Measurements from ENCODE around the gene CBLC.

CBLC gene

DNA sequence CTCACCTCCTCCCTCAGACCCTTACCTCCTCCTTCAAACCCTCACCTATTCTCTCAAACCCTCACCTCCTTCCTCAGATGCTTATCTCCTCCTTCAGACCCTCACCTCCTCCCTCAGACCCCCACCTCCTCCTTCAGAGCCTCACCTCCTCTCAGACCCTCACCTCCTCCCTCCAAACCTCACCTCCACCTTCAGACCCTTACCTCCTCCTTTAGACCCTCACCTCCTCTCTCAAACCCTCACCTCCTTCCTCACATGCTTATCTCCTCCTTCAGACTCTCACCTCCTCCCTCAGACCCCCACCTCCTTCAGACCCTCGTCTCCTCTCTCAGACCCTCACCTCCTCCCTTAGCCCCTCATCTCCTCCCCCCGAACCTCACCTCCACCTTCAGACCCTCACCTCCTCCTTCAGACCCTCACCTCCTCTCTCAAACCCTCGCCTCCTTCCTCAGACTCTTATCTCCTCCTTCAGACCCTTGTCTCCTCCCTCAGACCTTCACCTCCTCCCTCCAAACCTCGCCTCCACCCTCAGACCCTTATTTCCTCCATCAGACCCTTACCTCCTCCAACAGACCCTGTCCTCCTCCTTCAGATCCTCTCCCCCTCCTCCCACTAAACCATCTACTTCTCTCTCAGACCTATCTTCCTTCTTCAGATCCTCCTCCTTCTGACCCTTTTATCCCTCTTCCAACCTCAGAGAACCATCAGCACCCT is 31.6 kb upstream of the CBLC start:
- DNase-seq (ENCODE audit: extremely low read depth in 1 of 2, low read depth in 1 of 2), result no peak

DNA sequence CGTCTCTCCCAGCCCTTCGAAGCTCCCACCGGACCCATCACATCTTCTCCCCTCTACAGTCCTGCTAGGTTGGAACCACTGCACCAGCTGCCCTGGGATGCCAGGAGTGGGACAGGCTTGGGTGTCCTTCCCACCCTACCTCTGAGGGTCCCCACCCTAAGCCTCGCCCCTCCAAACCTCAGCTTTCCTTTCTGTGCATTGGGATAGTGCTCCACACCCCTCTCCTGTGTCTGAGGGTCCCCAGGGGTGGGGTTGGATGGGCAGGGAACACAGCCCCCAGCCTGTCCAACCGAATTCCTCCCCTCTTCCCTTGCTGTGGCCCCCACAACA is 31.1 kb upstream of the CBLC start:
- no peak for DNase-seq (ENCODE audit: extremely low read depth in 1 of 2, low read depth in 1 of 2)

DNA sequence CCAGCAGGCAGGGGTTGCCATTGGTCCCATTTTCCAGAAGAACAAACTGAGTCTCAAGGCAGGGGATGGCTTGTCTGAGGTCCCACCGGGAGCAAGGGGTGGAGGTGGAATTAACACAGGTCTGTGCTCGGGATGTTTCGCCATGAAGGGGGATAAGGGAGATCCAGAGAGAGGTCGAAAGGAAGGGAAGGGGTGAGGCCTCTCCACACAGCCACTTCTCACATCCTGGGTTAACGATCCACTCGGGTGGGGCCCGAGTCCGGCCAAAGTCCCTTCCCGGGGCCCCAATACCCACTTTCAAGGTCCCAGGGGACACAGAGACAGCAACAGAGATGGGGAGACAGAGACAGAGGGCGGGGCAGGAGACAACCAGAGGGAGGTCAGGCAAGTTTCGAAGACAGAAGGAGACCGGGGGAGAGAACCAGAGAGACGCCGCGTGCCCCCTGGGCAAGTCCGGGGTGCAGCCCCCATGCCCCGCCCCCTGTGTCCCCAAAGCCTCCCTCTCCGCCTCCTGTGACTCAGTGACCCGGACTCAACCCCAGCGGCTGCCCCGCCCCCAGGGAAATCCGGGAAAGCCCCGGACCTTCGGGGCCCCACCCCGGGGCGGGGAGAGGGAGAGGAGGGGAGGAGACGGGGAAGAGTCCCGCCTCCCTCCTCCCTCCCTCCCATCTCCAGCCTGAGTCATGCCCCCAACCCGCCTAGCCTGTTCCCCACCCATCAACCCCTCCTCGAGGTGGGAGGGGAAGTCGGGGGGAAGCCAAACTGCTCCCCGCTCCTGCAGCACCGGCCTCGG is 30.5 kb upstream of the CBLC start:
- peak; percentile 75 to 90 for DNase-seq (ENCODE audit: extremely low read depth in 1 of 2, low read depth in 1 of 2)

DNA sequence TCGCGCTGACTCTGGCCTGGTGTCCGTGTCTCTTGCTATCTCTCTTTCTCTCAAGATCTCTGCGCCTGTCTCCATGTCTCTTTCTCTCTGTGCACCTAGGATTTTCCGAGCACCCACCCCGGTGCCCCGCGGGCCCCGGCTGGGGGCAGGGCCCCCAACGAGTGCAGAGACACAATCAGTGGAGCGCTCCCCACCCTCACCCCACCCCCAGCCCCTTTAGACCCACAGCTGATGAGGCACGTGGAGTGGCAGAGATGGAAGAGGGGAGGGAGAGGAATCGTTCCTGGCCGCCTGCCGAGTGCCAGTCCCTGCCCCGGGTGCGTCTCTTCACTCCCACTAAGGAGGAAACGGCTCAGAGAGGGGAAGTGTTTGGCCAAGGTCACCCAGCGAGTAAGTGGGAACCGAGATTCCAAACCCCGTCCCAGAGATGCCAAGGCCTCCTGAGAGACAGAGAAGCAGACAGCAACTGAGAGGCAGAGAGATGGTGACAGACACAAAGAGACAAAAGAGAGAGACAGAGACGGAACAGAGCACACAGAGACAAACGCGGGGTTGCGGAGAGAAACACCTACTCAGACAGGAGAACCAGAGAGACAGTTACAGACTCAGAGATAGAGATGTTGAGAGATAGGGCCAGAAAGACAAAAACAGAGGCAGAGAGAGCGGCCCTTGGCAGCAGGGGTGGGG is 29.8 kb upstream of the CBLC start:
- no peak for DNase-seq (ENCODE audit: extremely low read depth in 1 of 2, low read depth in 1 of 2)

DNA sequence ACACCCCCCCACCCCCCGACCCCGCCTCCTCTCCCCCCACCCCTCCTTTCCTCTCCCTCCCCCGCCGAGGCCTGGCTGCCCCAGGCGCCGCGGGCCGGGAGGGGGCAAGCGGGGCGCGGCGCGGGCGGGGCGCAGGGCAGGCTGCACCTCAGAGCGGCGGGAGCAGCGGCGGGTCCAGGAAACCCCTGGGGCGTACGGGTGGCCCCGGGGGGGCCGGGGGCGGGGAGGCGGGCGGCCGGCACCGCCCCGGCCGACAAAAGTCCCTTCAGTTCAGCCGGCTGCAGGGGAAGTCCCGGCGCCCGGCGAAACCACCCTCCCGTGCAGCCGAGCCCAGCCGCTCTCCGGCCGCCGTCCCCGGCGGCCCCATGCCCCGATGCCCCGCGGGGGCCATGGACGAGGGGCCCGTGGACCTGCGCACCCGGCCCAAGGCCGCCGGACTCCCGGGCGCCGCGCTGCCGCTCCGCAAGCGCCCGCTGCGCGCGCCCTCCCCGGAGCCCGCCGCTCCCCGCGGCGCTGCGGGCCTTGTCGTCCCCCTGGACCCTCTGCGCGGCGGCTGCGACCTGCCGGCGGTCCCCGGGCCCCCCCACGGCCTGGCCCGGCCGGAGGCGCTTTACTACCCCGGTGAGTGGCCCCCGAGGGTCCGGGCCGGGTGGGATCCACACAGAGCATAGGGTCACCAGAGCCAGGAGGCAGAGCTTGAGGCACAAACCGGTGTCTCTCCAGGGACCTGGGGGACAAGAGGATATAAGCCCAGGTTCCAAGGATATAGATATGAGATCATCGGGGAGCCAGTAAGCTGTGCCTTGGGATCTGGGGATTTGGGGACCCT is 29.1 kb upstream of the CBLC start, which contains the start of gene BCL3:
Gene BCL3 (plus strand): TSS at position 283 of the 829 bp plus-strand sequence. CDS start 83 bp downstream, at position 366.
- peak; percentile 32 to 59 for DNase-seq (ENCODE audit: extremely low read depth in 1 of 2, low read depth in 1 of 2)

DNA sequence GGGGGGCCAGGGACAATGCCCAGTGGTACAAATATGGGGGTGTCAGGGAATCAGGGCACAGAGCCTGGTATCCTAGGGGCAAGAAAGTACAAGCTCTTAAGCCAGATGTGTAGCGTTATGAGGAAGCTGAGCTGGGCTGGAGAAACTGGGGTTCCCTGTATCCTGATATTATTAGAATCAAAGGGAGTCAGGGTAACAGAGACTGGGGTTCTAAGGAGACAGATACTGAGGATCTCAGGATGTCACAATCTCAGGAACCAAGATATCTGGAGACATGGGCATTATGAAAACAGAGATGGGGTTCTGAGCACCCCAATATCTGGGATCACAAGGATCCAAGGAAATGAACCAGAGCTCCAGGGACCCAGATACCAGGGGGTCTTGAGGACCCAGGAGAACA is 28.4 kb upstream of the CBLC start:
- DNase-seq (ENCODE audit: extremely low read depth in 1 of 2, low read depth in 1 of 2), result no peak

DNA sequence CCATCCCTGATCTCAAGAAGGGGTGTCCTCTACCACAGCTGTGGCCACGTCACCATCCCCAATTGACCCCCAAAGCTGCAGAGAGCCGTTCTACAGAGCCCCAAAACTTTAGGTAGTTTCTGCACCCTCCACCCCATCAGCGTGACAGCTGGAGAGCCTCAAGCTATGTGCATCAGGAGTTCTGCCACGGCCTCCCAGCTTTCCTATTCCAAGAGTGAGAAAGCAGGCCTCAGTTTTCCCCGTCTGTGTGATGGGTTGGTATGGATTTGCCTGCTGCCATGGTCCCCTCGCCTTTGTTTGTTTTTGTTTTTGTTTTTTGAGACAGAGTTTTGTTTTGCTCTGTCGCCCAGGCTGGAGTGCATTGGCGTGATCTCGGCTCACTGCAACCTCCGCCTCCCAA is 27.7 kb upstream of the CBLC start:
- DNase-seq (ENCODE audit: extremely low read depth in 1 of 2, low read depth in 1 of 2), result no peak

DNA sequence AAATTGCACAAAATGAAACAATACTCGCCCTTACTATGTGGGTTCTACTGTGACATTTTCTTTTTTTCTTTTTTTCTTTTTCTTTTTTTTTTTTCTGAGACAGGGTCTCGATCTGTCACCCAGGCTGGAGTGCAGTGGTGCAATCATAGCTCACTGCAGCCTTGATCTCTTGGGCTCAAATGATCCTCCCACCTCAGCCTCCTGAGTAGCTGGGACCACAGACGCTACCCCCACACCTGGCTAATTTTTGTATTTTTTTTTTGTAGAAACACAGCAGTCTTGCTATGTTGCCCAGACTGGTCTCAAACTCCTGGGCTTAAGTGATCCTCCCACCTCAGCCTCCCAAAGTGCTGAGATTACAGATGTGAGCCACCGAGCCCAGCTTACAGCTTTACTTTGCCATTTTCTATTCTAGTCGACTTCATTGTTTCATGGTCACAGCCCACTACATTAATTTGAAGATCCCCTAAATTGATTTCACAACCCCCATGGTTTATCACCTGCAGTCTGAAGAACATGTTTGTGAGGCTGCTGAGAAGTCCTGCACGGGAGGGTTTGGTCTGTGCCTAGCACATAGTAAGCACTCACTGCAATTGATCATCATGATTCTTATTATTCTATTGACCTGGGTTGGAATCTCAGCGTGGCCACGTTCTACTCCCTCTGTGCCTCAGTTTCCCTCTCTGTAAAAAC is 25.4 kb upstream of the CBLC start:
- no peak for DNase-seq (ENCODE audit: extremely low read depth in 1 of 2, low read depth in 1 of 2)

DNA sequence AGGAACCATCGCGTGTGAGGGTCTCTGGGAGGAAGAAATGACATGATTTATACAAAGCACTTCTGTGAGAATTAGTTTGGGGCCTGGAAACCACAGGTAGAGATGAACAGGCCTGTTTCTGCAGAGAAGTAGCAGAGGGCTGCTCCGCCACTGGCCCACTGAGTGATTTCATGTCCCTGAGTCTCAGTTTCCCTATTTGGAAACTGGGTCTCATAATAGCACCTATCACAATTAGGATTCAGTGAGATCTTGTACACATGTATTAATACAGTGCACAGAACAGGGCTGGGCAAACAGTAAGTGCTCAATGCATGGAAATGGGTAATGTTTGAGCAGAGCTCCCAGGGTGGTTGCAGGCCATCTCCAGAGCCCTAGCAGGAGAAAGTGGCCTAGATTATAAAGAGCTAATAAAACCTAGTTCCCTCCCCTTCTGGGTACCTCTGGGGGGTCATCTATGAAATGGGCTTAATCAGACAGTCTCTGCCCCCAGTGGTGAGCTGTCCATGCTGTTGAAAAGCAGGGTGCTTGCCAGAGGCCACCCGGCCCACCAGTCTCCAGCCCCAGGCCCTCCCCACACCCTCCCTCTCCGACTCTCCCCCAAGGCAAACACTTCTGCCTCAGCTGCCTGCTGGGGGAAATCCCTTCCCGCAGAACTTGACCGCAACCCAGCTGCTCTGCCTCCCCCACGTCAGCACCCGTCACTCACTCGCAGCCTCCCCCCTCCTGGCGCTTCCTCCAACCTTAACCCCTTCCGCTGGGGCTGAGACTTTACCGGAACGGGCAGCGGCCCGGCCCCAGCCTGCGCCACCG is 24.7 kb upstream of the CBLC start:
- DNase-seq (ENCODE audit: extremely low read depth in 1 of 2, low read depth in 1 of 2), result peak; percentile 90

DNA sequence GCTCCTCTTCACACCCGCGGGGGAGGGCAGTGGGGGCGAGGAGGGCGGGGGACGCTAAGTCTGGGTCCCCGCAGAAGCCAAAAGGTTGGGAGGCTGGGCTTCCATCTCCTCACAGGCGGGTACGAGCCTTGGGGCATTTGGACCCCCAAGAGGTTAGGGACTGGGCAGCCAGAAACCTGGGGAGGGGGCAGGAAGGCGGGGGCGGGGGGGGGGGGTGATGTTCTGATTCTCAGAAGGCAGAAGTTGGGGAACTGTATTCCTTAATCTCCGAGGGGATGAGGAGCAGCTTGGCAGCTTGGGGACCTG is 24.1 kb upstream of the CBLC start:
- no peak for DNase-seq (ENCODE audit: extremely low read depth in 1 of 2, low read depth in 1 of 2)

DNA sequence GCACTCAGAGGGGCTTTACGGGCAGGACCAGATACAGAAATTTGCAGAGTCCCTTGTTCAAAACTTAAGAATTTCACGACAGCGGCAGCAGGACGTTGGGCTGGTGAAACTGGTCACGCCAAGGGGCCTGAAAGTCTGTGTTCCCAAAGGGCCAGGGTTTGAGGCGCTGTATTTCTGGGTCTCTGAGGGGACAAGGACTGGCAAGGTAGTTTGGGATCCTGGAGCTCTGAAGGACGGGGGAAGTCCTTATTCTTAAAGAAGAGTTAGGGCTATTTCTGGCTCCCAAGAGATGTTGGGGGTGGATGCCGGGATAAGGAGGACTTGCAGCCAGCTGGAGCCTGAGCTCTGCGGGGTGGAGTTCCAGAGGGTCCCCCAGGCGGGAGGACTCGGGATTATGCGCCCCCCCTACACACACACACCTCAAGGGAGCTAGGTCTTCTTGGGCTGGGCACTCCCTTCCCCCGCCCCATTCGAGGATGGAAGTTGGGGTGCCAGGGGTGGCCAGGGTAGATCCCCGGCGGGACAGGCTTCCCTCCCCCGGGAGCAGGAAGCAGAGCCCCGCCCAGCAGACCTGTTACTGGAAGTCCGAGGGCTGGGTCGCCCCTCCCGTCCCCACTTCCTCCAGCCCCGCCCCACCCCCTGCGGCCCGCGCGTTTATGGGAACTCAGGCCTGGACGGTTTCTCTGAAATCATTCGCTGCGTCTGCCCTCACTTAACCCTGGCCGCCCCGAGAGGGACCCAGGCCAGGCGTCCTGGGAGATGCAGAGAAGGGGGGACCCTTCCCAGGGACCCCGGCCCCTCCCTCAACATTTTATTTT is 23.5 kb upstream of the CBLC start:
- DNase-seq (ENCODE audit: extremely low read depth in 1 of 2, low read depth in 1 of 2), result peak in 1 of 2 donors; percentile 42

DNA sequence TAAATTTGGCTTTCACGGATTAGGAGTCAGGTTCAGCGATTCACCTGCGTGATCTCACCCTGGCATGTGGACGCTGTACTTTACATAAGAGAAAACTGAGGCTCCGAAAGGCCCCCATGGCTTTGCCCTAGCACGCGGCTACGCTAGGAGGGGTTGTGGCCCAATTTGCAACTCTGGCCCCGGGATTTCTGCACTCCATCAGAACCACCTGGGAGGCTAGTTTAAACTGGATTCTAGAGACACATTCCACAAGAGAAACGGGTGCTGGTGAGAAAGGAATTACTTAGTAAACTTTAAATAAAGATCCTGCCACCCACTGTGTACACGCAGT is 23.0 kb upstream of the CBLC start:
- DNase-seq (ENCODE audit: extremely low read depth in 1 of 2, low read depth in 1 of 2), result no peak

DNA sequence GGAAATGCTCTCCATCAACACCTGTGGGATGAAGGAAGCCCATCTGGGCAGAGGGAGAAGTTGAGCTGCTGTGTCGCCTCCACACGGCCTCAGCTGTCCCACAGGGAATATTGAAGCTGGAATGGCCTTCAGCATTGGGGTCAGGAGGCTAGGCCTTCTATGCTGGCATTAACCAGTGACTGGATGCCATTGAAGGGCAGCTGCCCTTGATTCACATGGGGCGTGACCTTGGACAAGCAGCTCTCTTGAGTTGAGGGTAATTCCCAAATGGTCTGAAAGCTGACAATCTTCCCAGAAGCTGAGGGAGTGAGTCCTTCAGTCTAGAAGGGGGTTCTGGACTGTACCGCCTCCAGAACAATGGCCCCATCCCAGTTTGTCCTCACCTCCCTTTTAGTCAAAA is 22.5 kb upstream of the CBLC start:
- DNase-seq (ENCODE audit: extremely low read depth in 1 of 2, low read depth in 1 of 2), result no peak

DNA sequence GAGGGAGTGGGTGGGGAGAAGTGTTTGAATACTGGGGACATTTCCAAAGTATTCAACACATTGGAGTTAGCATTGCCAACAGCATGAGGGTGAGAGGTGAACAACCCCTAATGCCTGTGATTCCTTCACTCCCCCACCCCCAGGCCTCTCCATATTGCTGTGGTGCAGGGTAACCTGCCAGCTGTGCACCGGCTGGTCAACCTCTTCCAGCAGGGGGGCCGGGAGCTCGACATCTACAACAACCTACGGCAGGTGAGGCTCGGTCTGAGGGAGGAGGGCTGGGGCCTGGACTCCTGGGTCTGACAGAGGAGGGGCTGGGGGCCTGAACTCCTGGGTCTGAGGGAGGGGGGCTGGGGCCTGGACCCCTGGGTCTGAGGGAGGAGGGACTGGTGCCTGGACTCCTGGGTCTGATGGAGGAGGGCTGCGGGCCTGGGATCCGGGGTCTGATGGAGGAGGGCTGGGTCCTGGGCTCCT is 21.6 kb upstream of the CBLC start:
- no peak for DNase-seq (ENCODE audit: extremely low read depth in 1 of 2, low read depth in 1 of 2)

DNA sequence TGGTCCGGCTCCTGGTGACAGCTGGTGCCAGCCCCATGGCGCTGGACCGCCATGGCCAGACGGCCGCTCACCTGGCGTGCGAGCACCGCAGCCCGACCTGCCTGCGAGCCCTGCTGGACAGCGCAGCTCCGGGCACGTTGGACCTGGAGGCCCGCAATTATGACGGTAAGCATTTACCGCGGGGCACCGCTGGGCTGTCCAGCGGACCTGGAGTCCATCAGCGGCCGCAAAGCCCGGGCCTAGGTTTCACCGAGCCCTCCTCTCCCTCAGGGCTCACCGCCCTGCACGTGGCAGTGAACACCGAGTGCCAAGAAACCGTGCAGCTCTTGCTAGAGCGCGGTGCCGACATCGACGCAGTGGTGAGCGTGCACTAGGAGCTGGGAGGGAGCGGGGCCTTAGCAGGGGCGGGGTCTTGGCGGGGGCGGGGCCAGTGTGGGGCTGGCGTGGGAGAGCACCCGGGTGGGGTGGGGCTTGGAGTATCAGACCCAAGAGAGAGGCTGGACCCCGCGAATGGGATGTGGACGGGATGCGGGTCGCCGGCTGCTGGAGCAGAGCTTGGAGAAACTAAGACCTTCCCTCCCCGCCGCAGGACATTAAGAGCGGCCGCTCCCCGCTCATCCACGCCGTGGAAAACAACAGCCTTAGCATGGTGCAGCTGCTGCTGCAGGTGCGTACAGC is 20.5 kb upstream of the CBLC start:
- no peak for DNase-seq (ENCODE audit: extremely low read depth in 1 of 2, low read depth in 1 of 2)

DNA sequence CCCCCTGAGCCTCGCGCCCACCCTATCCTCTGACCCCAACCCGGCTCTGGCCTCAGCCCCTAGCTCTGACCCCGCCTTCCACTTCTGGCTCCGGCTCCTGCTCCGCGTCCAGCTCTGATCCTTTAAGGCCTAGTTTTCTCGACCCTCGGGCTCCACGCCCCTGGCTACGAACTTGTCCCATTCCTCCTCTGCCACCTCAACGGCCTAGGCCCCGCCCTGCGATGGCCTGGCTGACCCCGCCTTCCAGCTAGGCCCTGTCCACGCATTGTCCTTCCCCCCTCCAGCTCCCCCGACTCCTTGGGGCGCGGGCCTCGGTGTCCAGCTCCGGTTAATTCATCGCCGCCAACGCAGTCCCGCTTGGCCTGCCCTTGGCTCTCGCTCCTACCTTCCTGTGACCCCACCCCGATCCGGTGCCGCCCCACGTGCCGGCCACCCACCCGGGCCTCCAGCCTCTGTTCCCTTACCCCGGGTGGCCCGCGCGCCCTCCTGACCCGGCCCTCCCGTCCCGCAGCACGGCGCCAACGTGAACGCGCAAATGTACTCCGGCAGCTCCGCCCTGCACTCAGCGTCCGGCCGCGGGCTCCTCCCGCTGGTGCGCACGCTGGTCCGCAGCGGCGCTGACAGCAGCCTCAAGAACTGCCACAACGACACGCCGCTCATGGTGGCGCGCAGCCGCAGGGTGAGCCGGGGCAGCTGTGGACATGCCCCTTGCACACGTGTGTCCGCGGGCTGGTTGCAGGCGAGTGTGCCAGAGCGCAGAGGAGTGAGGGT is 19.8 kb upstream of the CBLC start:
- no peak for DNase-seq (ENCODE audit: extremely low read depth in 1 of 2, low read depth in 1 of 2)

DNA sequence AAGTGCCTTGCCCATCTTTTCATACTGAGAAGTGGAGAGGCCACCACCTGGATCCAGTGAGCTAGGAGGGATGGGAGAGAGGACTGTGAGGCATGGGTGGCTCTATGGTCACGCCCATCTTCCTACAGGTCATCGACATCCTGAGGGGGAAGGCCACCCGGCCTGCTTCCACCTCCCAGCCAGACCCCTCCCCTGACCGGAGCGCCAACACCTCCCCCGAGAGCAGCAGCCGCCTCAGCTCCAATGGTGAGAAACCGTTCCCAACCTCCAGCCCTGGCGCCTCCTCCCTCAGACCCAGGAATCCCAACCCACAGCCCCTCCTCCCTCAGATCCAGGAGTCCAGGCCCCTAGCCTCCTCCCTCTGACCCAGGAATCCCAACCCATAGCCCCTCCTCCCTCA is 19.1 kb upstream of the CBLC start:
- DNase-seq (ENCODE audit: extremely low read depth in 1 of 2, low read depth in 1 of 2), result no peak

Measured in activated CD8-positive, alpha-beta memory T cell treated with anti-CD3 and anti-CD28 coated beads for 1 hour (primary cell).